ENCODE data around the gene BMP2K. TPM values are rescaled to one million over a fixed set of nuclear protein-coding genes. Genes with fewer than 3 reads are reported as not detected.

Gene BMP2K
- polyA plus RNA-seq, 1 donor (not counting 4 experiments of a cell fraction or from before 2014, with no cell fraction given), result 35.4 TPM

- DNase-seq (ENCODE audit: low read depth, low spot score), result no peak
- no peak for FAIRE-seq
- TF ChIP-seq EZH2 (IDR thresholded peaks at IDR 0.05; ENCODE audit: low read length) (no peak), CTCF (optimal IDR thresholded peaks at IDR 0.05 in 1 of 3, IDR thresholded peaks at IDR 0.05 in 1 of 3, conservative IDR thresholded peaks at IDR 0.05 in 1 of 3; ENCODE audit: extremely low read depth in 1 of 3, insufficient read depth in 2 of 3, low read length in 3 of 3) (no peak)
- Histone ChIP-seq H3K9me3 (ENCODE audit: control insufficient read depth, low read depth, low read length) (no peaks in the 10 kb centered on the region), H2AFZ (ENCODE audit: control insufficient read depth, low read length) (no peak overlapping the region), H3K36me3 (ENCODE audit: control insufficient read depth in 2 of 2, extremely low read depth in 1 of 2, insufficient read depth in 2 of 2, low read length in 2 of 2) (peaks cover 0 to 14% of the 10 kb centered on the region in 2 experiments), H3K9me1 (ENCODE audit: control insufficient read depth, extremely low read depth, insufficient read depth, low read length) (no peaks in the 10 kb centered on the region), H3K79me2 (ENCODE audit: control insufficient read depth, insufficient read depth, low read length) (no peaks in the 10 kb centered on the region), H3K4me3 (ENCODE audit: control insufficient read depth in 2 of 3, extremely low read depth in 1 of 3, insufficient read depth in 2 of 3, low read depth in 1 of 3, low read length in 3 of 3) (no peak overlapping the region), H4K20me1 (ENCODE audit: control insufficient read depth, extremely low read depth, insufficient read depth, low read length) (no peaks in the 10 kb centered on the region), H3K4me2 (ENCODE audit: control insufficient read depth, extremely low read depth, insufficient read depth, low read depth, low read length) (no peak overlapping the region), H3K9ac (ENCODE audit: control insufficient read depth, extremely low read depth, insufficient read depth, low read length) (no peak overlapping the region), H3K4me1 (ENCODE audit: control insufficient read depth, extremely low read depth, insufficient read depth, low read length) (peaks cover 3% of the 10 kb centered on the region), H3K27ac (ENCODE audit: control insufficient read depth, insufficient read depth, low read length) (no peak overlapping the region), H3K27me3 (ENCODE audit: control insufficient read depth, extremely low read depth, insufficient read depth, low read length) (no peaks in the 10 kb centered on the region)
- dilution Hi-C loops (cut with MboI; ENCODE audit: extremely low pct_ligation_motif_present, low sequenced_read_pairs), result no loop called here
Measured at GRCh38 chr4:78880874-78881492, 104.8 kb downstream of the BMP2K start.

- Histone ChIP-seq H3K4me3 (ENCODE audit: control insufficient read depth in 2 of 3, extremely low read depth in 1 of 3, insufficient read depth in 2 of 3, low read depth in 1 of 3, low read length in 3 of 3) (no peak overlapping the region), H3K4me2 (ENCODE audit: control insufficient read depth, extremely low read depth, insufficient read depth, low read depth, low read length) (no peak overlapping the region), H3K4me1 (ENCODE audit: control insufficient read depth, extremely low read depth, insufficient read depth, low read length) (no peaks in the 10 kb centered on the region), H3K9me1 (ENCODE audit: control insufficient read depth, extremely low read depth, insufficient read depth, low read length) (no peaks in the 10 kb centered on the region), H3K9ac (ENCODE audit: control insufficient read depth, extremely low read depth, insufficient read depth, low read length) (no peak overlapping the region), H2AFZ (ENCODE audit: control insufficient read depth, low read length) (no peak overlapping the region), H3K9me3 (ENCODE audit: control insufficient read depth, low read depth, low read length) (no peaks in the 10 kb centered on the region), H4K20me1 (ENCODE audit: control insufficient read depth, extremely low read depth, insufficient read depth, low read length) (no peaks in the 10 kb centered on the region), H3K27me3 (ENCODE audit: control insufficient read depth, extremely low read depth, insufficient read depth, low read length) (no peaks in the 10 kb centered on the region), H3K36me3 (ENCODE audit: control insufficient read depth in 2 of 2, extremely low read depth in 1 of 2, insufficient read depth in 2 of 2, low read length in 2 of 2) (peaks cover 2 to 6% of the 10 kb centered on the region in 2 experiments), H3K79me2 (ENCODE audit: control insufficient read depth, insufficient read depth, low read length) (no peaks in the 10 kb centered on the region), H3K27ac (ENCODE audit: control insufficient read depth, insufficient read depth, low read length) (no peak overlapping the region)
- FAIRE-seq (no peak), DNase-seq (ENCODE audit: low read depth, low spot score) (no peak)
- dilution Hi-C loops (cut with MboI; ENCODE audit: extremely low pct_ligation_motif_present, low sequenced_read_pairs), result no loop called here
- TF ChIP-seq CTCF (optimal IDR thresholded peaks at IDR 0.05 in 1 of 3, IDR thresholded peaks at IDR 0.05 in 1 of 3, conservative IDR thresholded peaks at IDR 0.05 in 1 of 3; ENCODE audit: extremely low read depth in 1 of 3, insufficient read depth in 2 of 3, low read length in 3 of 3) (no peak), EZH2 (IDR thresholded peaks at IDR 0.05; ENCODE audit: low read length) (no peak)
Measured at GRCh38 chr4:78885598-78885997, 109.4 kb downstream of the BMP2K start.
